ENCODE measurements around the gene TREH. TPM values are rescaled to one million over a fixed set of nuclear protein-coding genes. Genes with fewer than 3 reads are reported as not detected.

TREH gene
- total RNA-seq, 1 experiment from 2014 or later: not detected

DNA sequence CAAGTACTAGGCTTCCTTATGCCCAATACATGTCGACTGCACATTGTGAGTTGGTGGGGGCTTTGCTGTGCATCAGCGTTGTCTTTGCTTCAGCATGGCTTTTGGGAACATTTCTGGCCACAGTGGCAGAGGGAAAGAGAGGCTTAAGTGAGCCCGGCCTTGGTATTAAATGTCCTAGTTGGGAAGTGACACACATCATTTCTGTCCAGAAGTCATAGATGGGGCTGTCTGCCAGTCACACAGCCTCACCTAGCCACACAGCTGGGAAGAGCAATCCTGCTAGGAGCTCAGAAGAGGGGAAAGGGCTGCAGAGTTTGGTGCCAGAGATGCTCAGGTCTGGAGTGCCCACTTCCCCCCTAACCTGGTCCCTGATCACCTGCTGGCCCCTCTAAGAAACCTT, 27.6 kb downstream of the TREH start:
- no TSS peak for BruUV-seq (replicated peaks)
- Histone ChIP-seq H3K27me3 (replicated peaks; ENCODE audit: insufficient read depth, low read depth, low read length, poor library complexity) (no peaks in the 10 kb centered on the region), H3K4me3 (ENCODE audit: low read depth, low read length, poor library complexity, severe bottlenecking) (no peak overlapping the region), H3K27ac (ENCODE audit: low read depth, low read length, poor library complexity, severe bottlenecking) (no peak overlapping the region), H3K9me3 (ENCODE audit: low read depth, low read length, poor library complexity, severe bottlenecking) (no peaks in the 10 kb centered on the region), H3K4me1 (ENCODE audit: insufficient read depth, low read length, poor library complexity, severe bottlenecking) (no peaks in the 10 kb centered on the region), H3K36me3 (ENCODE audit: insufficient read depth, low read length, poor library complexity, severe bottlenecking) (peaks cover 19% of the 10 kb centered on the region)
- ChIA-PET CTCF (no interaction called here), POLR2A (ENCODE audit: low non-redundant PET) (no interaction called here)
- DNase-seq (ENCODE audit: low spot score): no peak
- no peak for TF ChIP-seq EZH2 (IDR thresholded peaks at IDR 0.05; ENCODE audit: borderline replicate concordance, low read depth, low read length, poor library complexity, severe bottlenecking)
- TF ChIP-seq, protein P1, sequence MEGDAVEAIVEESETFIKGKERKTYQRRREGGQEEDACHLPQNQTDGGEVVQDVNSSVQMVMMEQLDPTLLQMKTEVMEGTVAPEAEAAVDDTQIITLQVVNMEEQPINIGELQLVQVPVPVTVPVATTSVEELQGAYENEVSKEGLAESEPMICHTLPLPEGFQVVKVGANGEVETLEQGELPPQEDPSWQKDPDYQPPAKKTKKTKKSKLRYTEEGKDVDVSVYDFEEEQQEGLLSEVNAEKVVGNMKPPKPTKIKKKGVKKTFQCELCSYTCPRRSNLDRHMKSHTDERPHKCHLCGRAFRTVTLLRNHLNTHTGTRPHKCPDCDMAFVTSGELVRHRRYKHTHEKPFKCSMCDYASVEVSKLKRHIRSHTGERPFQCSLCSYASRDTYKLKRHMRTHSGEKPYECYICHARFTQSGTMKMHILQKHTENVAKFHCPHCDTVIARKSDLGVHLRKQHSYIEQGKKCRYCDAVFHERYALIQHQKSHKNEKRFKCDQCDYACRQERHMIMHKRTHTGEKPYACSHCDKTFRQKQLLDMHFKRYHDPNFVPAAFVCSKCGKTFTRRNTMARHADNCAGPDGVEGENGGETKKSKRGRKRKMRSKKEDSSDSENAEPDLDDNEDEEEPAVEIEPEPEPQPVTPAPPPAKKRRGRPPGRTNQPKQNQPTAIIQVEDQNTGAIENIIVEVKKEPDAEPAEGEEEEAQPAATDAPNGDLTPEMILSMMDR (conservative IDR thresholded peaks at IDR 0.05; ENCODE audit: low read depth, low read length): no peak
- intact Hi-C loops (cut with micrococcal nuclease; ENCODE audit: unreplicated experiment): no loop called here

DNA sequence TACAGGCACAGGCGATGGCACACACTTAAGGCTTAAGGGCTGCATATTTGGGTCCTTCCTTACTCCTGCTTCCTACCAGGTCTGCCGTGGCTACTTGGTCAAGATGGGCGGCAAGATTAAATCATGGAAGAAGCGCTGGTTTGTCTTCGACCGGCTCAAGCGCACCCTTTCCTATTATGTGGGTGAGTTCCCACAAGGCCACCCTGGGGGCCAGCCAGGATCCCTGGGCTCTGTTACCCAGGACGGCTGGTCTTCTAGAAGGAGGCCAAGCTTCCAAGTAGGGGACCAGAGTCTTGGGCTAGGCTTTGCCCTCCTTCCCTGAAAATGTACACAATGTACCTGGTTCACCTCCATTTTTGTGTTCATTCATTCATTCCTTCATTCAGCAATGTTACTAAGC, 29.1 kb downstream of the TREH start:
- Histone ChIP-seq H3K4me1 (ENCODE audit: insufficient read depth, low read length, poor library complexity, severe bottlenecking) (no peaks in the 10 kb centered on the region), H3K36me3 (ENCODE audit: insufficient read depth, low read length, poor library complexity, severe bottlenecking) (peaks cover 24% of the 10 kb centered on the region), H3K4me3 (ENCODE audit: low read depth, low read length, poor library complexity, severe bottlenecking) (no peak overlapping the region), H3K27ac (ENCODE audit: low read depth, low read length, poor library complexity, severe bottlenecking) (no peak overlapping the region), H3K27me3 (replicated peaks; ENCODE audit: insufficient read depth, low read depth, low read length, poor library complexity) (no peaks in the 10 kb centered on the region), H3K9me3 (ENCODE audit: low read depth, low read length, poor library complexity, severe bottlenecking) (no peaks in the 10 kb centered on the region)
- no peak for DNase-seq (ENCODE audit: low spot score)
- TF ChIP-seq EZH2 (IDR thresholded peaks at IDR 0.05; ENCODE audit: borderline replicate concordance, low read depth, low read length, poor library complexity, severe bottlenecking): no peak
- TF ChIP-seq, protein P1 (conservative IDR thresholded peaks at IDR 0.05; ENCODE audit: low read depth, low read length): no peak
- POLR2A ChIA-PET (ENCODE audit: low non-redundant PET): no interaction called here
- BruUV-seq (replicated peaks): no TSS peak
- CTCF ChIA-PET: no interaction called here
- intact Hi-C loops (cut with micrococcal nuclease; ENCODE audit: unreplicated experiment): no loop called here

GRCh38 chr11:118649941-118650340, 29.5 kb downstream of the TREH start:
- no peak for DNase-seq (ENCODE audit: low spot score)
- no peaks in the 10 kb centered on the region for H3K9me3 ChIP-seq (ENCODE audit: low read depth, low read length, poor library complexity, severe bottlenecking)
- H3K36me3 ChIP-seq (ENCODE audit: insufficient read depth, low read length, poor library complexity, severe bottlenecking): peaks cover 24% of the 10 kb centered on the region
- TF ChIP-seq EZH2 (IDR thresholded peaks at IDR 0.05; ENCODE audit: borderline replicate concordance, low read depth, low read length, poor library complexity, severe bottlenecking): no peak
- TF ChIP-seq, protein P1 (conservative IDR thresholded peaks at IDR 0.05; ENCODE audit: low read depth, low read length): no peak
- no peaks in the 10 kb centered on the region for H3K27me3 ChIP-seq (replicated peaks; ENCODE audit: insufficient read depth, low read depth, low read length, poor library complexity)
- CTCF ChIA-PET: no interaction called here
- no peak overlapping the region for H3K27ac ChIP-seq (ENCODE audit: low read depth, low read length, poor library complexity, severe bottlenecking)
- H3K4me1 ChIP-seq (ENCODE audit: insufficient read depth, low read length, poor library complexity, severe bottlenecking): no peaks in the 10 kb centered on the region
- intact Hi-C loops (cut with micrococcal nuclease; ENCODE audit: unreplicated experiment): no loop called here
- no peak overlapping the region for H3K4me3 ChIP-seq (ENCODE audit: low read depth, low read length, poor library complexity, severe bottlenecking)
- POLR2A ChIA-PET (ENCODE audit: low non-redundant PET): no interaction called here
- no TSS peak for BruUV-seq (replicated peaks)

Data from A673 (cell line).